ENCODE results near the gene DIAPH2. TPM values are rescaled to one million over a fixed set of nuclear protein-coding genes. Genes with fewer than 3 reads are reported as not detected.
"Not testable (repeated sequence)": the region's sequence is repeated elsewhere in the genome, so short reads cannot be mapped to it uniquely, and the experiment has no call there.

DIAPH2 gene
- total RNA-seq, 4 donors from 2014 or later, result 36.6 to 78.3 (median 41.4) TPM

- DNase-seq (ENCODE audit: low spot score) (no peak), ATAC-seq (ENCODE audit: low FRiP score) (peak; percentile 24)
- TF ChIP-seq CTCF (IDR thresholded peaks at IDR 0.05), result no peak
Measured at GRCh38 chrX:97401586-97402136, 717.0 kb downstream of the DIAPH2 start.

DNA sequence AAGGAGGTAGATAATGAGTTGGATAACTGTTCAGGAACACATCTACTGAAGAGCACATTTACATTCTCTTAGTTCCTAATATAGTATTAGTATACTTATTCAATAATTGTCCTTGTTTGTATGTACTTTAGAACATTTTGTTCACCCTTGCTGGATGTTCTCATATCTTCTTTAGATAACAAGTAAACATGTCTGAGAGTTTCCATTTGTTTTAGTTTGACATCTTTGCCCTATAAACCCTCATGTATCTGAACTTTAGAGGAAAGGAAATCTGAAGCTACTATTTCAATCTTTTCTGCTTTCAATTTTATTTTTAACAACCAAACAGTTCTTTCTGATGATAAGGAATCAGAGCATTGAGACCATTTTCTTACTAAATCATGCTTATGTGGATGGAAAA is 717.7 kb downstream of the DIAPH2 start:
- DNase-seq (ENCODE audit: low spot score) (no peak), ATAC-seq (ENCODE audit: low FRiP score) (no peak)
- no peak for TF ChIP-seq CTCF (IDR thresholded peaks at IDR 0.05)

DNA sequence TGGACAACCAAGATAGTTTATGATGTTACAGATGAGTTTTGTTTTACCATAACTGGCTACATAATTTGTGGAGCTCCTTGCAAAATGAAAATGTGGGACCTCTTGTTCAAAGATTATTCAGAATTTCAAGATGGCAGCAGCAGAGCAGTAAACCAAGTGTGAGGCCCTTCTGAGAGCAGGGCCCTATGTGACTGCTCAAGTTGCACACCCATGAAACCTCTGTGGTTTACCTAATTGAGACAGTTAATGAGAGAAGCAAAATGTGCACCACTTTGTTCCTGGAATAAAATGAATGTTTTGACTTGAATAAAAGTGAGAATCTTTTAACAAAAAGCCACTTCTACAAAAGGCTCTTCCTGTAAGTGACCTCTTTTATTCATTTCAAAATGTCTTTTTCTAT is 718.3 kb downstream of the DIAPH2 start:
- ATAC-seq (ENCODE audit: low FRiP score) (no peak), DNase-seq (ENCODE audit: low spot score) (no peak)
- no peak for TF ChIP-seq CTCF (IDR thresholded peaks at IDR 0.05)

DNA sequence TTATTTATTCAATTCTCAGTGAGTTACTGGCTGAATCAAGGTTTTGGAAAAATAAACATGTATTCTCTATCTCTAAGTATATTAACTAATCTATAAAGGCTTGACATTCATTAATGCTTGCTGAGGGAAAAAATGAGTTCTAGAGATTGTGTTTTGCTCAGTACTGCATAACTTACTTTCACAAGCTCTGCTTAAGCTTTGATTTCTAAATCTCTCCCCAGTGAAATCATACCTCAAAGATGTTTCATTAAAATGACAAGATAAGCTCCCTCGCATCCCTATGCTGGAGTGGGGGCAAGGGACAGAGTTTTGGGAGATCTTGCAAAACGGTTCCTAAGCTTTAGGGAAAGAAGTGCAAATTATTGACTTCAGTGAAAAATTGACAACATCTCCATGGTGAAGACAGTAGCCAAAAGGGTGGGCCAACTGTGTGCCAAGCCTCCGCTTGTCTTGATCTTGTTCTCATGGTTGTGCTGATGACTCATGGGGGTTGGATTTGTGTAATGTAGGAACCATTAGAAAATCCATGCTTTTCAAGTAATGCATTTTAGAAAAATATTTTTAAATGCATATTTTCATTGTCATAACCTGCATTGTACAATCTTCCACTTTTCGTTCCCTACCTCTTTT is 720.5 kb downstream of the DIAPH2 start:
- ATAC-seq (ENCODE audit: low FRiP score) (peak; percentile 38), DNase-seq (ENCODE audit: low spot score) (no peak)
- no peak for TF ChIP-seq CTCF (IDR thresholded peaks at IDR 0.05)

DNA sequence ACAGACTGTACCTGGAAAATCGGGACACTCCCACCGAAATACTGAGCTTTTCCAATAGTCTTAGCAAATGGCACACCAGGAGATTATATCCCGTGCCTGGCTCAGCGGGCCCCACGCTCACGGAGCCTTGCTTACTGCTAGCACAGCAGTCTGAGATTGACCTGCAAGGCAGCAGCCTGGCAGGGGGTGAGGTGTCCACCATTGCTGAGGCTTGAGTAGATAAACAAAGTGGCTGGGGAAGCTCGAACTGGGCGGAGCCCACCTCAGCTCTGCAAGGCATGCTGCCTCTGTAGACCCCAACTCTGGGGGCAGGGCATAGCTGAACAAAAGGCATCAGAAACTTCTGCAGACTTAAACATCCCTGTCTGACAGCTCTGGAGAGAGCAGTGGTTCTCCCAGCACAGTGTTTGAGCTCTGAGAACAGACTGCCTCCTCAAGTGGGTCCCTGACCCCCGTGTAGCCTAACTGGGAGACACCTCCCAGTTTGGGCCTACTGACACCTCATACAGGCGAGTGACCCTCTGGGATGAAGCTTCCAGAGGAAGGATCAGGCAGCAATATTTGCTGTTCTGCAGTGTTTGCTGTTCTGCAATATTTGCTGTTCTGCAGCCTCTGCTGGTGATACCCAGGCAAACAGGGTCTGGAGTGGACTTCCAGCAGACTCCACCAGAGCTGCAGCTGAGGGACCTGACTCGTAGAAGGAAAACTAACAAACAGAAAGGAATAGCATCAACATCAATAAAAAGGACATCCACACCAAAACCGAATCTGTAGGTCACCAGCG is 725.2 kb downstream of the DIAPH2 start:
- ATAC-seq (ENCODE audit: low FRiP score); DNase-seq (ENCODE audit: low spot score): not testable (repeated sequence)

- TF ChIP-seq CTCF (IDR thresholded peaks at IDR 0.05), result no peak
- no peak for DNase-seq (ENCODE audit: low spot score)
- no peak for ATAC-seq (ENCODE audit: low FRiP score)
Measured at GRCh38 chrX:97416461-97416860, 731.8 kb downstream of the DIAPH2 start.

DNA sequence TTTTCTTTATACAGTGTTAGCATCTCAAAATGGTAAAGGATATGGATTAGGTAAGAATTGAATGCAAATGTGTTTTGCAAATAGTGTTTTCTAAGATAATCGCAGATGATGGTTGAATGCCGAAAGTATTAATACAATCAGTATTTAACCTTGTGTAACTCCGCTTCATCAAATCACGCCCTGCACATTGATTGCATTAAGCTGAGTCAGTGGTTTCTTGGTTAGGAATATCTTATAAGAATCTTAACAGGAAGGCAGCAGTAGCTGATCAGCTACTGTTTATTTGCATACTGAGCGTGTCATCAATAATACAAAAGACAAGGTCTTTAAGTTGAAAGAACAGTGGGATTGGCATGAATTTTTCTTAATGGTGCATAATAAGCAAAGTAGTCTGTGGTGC is 744.5 kb downstream of the DIAPH2 start:
- DNase-seq (ENCODE audit: low spot score) (no peak), ATAC-seq (ENCODE audit: low FRiP score) (no peak)
- TF ChIP-seq CTCF (IDR thresholded peaks at IDR 0.05), result no peak
